Neural progenitor cell (in vitro differentiated cells): Measurements from ENCODE around the gene PRX.

ENCODE experiments used
- EZH2 ChIP-seq: fragments of 200-600 bp; sonication (generic); IDR thresholded peaks from 2 replicates; pipeline ENCODE4 v1.6.1; 2017; ENCODE audit warnings: antibody characterized with exemption, mild to moderate bottlenecking, moderate library complexity
- EZH2phosphoT487 ChIP-seq: fragments of 200-600 bp; sonication (generic); IDR thresholded peaks from 2 replicates; pipeline ENCODE4 v1.6.1; 2017; ENCODE audit warnings: antibody characterized with exemption
- TF ChIP-seq, protein P1 (sequence below): fragments of 200-600 bp; sonication (generic); IDR thresholded peaks from 2 replicates; pipeline ENCODE4 v1.5.1; 2017; ENCODE audit warnings: antibody characterized with exemption, mild to moderate bottlenecking

GRCh38 chr19:40415768-40416167 lies 2.6 kb upstream of the PRX start:
- TF ChIP-seq, protein P1, sequence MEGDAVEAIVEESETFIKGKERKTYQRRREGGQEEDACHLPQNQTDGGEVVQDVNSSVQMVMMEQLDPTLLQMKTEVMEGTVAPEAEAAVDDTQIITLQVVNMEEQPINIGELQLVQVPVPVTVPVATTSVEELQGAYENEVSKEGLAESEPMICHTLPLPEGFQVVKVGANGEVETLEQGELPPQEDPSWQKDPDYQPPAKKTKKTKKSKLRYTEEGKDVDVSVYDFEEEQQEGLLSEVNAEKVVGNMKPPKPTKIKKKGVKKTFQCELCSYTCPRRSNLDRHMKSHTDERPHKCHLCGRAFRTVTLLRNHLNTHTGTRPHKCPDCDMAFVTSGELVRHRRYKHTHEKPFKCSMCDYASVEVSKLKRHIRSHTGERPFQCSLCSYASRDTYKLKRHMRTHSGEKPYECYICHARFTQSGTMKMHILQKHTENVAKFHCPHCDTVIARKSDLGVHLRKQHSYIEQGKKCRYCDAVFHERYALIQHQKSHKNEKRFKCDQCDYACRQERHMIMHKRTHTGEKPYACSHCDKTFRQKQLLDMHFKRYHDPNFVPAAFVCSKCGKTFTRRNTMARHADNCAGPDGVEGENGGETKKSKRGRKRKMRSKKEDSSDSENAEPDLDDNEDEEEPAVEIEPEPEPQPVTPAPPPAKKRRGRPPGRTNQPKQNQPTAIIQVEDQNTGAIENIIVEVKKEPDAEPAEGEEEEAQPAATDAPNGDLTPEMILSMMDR, result no peak
- TF ChIP-seq EZH2phosphoT487 (no peak), EZH2 (no peak)
